Activated T-helper 17 cell treated with anti-CD3 and anti-CD28 coated beads, Interleukin-2, amount 50 U/mL, for 72 hours (primary cell): Measurements from ENCODE around the gene NBEA. TPM values are rescaled to one million over a fixed set of nuclear protein-coding genes. Genes with fewer than 3 reads are reported as not detected.
"Not testable (repeated sequence)": the region's sequence is repeated elsewhere in the genome, so short reads cannot be mapped to it uniquely, and the experiment has no call there.

Experiments used
- ATAC-seq: fragments of 150-1000 bp; cut with Tn5 transposase; replicated peaks from 2 replicates; pipeline ENCODE4 v1.10.0; 2021; ENCODE audit warnings: mild to moderate bottlenecking, moderate library complexity
- H3K27ac Mint-ChIP-seq: one replicate; pipeline ENCODE4 v1.8.0; 2022; ENCODE audit warnings: mixed read lengths
- H3K27me3 Mint-ChIP-seq: one replicate; pipeline ENCODE4 v1.8.0; 2022; ENCODE audit warnings: mixed read lengths
- H3K36me3 Mint-ChIP-seq: one replicate; pipeline ENCODE4 v1.8.0; 2022; ENCODE audit warnings: low read depth, mild to moderate bottlenecking, mixed read lengths
- H3K4me1 Mint-ChIP-seq: one replicate; pipeline ENCODE4 v1.8.0; 2022; ENCODE audit warnings: mixed read lengths
- H3K4me3 Mint-ChIP-seq: one replicate; pipeline ENCODE4 v1.8.0; 2022; ENCODE audit warnings: mild to moderate bottlenecking, mixed read lengths
- H3K9me3 Mint-ChIP-seq: one replicate; pipeline ENCODE4 v1.8.0; 2022; ENCODE audit warnings: mixed read lengths
- total RNA-seq, 2 donors: library from RNA; stranded (reverse); gene quantifications; one replicate each; pipeline ENCODE4 v1.2.3, GENCODE V29; 2022

The NBEA gene, protein sequence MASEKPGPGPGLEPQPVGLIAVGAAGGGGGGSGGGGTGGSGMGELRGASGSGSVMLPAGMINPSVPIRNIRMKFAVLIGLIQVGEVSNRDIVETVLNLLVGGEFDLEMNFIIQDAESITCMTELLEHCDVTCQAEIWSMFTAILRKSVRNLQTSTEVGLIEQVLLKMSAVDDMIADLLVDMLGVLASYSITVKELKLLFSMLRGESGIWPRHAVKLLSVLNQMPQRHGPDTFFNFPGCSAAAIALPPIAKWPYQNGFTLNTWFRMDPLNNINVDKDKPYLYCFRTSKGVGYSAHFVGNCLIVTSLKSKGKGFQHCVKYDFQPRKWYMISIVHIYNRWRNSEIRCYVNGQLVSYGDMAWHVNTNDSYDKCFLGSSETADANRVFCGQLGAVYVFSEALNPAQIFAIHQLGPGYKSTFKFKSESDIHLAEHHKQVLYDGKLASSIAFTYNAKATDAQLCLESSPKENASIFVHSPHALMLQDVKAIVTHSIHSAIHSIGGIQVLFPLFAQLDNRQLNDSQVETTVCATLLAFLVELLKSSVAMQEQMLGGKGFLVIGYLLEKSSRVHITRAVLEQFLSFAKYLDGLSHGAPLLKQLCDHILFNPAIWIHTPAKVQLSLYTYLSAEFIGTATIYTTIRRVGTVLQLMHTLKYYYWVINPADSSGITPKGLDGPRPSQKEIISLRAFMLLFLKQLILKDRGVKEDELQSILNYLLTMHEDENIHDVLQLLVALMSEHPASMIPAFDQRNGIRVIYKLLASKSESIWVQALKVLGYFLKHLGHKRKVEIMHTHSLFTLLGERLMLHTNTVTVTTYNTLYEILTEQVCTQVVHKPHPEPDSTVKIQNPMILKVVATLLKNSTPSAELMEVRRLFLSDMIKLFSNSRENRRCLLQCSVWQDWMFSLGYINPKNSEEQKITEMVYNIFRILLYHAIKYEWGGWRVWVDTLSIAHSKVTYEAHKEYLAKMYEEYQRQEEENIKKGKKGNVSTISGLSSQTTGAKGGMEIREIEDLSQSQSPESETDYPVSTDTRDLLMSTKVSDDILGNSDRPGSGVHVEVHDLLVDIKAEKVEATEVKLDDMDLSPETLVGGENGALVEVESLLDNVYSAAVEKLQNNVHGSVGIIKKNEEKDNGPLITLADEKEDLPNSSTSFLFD (N-terminal part only)
- total RNA-seq, result under 1 TPM; 0.50 to 0.79 TPM

DNA sequence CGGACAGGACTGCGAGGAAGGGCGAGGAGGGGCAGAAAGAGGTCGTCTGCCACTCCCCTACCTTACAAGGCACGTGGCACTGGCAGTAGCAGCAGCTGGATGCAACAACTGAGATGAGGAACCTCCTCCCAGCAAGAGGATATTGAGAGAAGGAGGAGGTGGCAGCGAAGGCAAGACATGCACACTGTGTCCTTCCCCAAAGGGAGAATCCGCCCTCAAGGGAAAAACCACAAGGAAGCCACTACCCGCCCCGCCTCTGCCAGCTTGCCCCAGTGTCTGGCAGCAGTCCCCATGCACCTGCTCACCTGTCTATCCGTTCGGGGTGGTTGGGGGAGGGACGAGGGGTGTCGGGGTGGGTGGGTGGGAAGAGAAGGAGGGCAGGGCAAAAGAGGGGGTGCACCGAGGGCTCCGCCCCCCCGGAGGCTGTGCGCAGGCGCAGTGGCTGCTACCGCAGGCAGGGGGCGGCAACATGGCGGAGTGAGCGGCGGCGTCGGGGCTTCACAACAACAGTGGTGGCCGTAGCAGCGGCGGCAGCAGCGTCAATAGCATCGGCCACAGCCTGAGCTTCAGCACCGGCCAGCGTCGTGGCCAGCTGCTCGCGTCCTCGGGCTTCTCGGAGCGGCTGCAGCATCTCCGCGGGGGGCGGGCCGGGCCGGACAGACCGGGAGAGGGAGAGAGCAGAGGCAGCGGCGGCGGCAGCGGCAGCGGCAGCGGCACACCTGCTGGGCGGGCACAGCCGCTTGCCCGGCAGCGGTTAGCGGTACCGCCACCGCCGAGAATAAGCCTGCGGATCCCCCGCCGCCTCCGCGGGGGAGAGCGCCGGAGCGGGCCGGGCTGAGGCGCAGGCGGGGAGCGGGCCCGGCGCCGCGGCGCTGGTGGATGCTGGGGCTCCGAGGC is at the start of gene NBEA:
Gene NBEA (plus strand): TSS at position 436 of the 897 bp plus-strand sequence. CDS start 551 bp downstream, outside the sequence.
- peak within 1 kb of the TSS; percentile 79 for H3K4me3 Mint-ChIP-seq
- peak within 1 kb of the TSS; percentile 33 for H3K27ac Mint-ChIP-seq
- H3K27me3 Mint-ChIP-seq, result peaks cover 24% of the 10 kb centered on the region
- peak; percentile 71 for ATAC-seq
- peaks cover 9% of the 10 kb centered on the region for H3K4me1 Mint-ChIP-seq
- H3K9me3 Mint-ChIP-seq, result no peaks in the 10 kb centered on the region
- peaks cover 6% of the 10 kb centered on the region for H3K36me3 Mint-ChIP-seq

DNA sequence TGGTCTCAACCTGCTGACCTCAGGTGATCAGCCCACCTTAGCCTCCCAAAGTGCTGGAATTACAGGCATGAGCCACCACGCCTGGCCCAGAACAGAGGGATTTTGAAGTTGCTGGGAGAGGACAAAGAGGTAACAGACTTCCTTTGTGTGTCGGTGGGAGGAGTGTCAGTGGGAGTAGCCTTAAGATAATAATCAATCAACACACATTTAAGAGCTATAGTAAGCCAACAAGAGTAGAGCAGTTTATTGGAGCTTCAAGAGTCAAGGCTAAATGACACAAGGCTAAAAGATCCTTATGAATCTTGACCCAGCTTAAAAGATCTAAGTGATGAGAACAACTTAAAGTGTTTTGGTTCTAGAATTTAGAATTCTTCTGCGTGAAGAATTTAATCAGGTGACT is 47.3 kb upstream of the NBEA start:
- no peak for ATAC-seq
- Mint-ChIP-seq H3K36me3 (no peaks in the 10 kb centered on the region), H3K27me3 (no peaks in the 10 kb centered on the region), H3K27ac (no peak overlapping the region), H3K9me3 (no peaks in the 10 kb centered on the region), H3K4me3 (no peak overlapping the region), H3K4me1 (no peaks in the 10 kb centered on the region)

DNA sequence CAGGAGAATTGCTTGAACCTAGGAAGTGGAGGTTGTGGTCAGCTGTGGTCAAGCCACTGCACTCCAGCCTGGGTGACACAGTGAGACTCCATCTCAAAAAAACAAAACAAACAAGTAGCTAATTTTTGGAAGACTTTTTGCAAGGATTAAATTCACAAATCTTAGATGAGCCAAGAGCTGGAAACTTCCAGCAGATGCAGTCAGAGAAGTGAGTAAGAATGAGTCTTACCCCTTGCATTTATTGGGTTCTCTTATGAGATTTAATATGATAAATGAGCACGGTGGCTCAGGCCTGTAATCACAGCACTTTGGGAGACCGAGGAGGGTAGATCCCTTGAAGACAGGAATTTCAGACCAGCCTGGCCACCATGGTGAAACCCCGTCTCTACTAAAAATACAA is 44.9 kb upstream of the NBEA start:
- Mint-ChIP-seq H3K4me1 (no peaks in the 10 kb centered on the region), H3K27ac (no peak overlapping the region), H3K9me3 (no peaks in the 10 kb centered on the region), H3K4me3 (no peak overlapping the region), H3K36me3 (no peaks in the 10 kb centered on the region), H3K27me3 (peaks cover 5% of the 10 kb centered on the region)
- ATAC-seq, result no peak

DNA sequence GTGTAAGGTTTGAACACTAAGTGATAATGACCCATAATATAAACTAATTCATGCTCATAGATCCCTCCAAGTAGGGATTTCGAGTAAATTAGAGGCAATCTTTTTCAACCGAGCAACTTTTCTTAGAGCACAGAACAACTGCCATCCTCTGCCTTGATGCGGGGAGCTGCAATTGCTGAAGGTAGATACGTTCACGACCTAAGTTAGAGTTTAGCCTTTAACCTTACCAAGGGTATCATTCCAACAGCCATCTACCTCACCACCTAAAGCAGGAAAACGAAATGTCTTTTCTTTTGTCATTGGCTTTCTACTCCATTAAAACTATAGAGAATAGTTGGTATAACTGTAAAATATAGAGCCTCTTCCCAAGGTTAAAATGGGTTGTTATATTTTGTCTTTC is 42.2 kb upstream of the NBEA start:
- no peaks in the 10 kb centered on the region for H3K36me3 Mint-ChIP-seq

DNA sequence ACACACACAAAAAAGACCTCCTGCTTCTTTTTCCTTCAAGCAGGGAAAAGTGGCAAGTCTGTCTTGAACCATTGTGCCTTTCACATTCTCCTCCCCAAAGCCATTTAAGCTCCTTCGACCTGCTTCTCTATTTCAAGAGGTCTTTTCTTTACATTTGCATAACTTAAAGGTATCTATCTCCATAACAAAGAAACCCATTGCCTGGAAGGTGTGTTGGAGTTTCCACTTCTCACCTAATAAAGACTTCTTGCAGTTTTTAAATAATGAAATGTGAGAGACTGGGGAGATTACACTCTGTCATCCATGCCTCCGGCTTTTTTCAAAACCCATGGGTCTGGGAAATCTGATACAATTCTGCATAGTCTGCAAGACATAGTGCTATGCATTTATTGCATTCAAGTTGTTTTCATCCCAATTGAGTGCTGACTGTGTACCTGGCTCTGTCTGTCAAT is 41.8 kb upstream of the NBEA start:
- no peak overlapping the region for H3K27ac Mint-ChIP-seq
- no peaks in the 10 kb centered on the region for H3K4me1 Mint-ChIP-seq
- no peak for ATAC-seq
- H3K4me3 Mint-ChIP-seq, result no peak overlapping the region
- peaks cover 5% of the 10 kb centered on the region for H3K27me3 Mint-ChIP-seq
- H3K9me3 Mint-ChIP-seq, result no peaks in the 10 kb centered on the region
- H3K36me3 Mint-ChIP-seq, result no peaks in the 10 kb centered on the region

More for the DNA sequence above, 42.2 kb upstream of the NBEA start:
- ATAC-seq, result no peak
- Mint-ChIP-seq H3K27me3 (peaks cover 5% of the 10 kb centered on the region), H3K4me1 (no peaks in the 10 kb centered on the region), H3K27ac (no peak overlapping the region), H3K4me3 (no peak overlapping the region), H3K9me3 (no peaks in the 10 kb centered on the region)

DNA sequence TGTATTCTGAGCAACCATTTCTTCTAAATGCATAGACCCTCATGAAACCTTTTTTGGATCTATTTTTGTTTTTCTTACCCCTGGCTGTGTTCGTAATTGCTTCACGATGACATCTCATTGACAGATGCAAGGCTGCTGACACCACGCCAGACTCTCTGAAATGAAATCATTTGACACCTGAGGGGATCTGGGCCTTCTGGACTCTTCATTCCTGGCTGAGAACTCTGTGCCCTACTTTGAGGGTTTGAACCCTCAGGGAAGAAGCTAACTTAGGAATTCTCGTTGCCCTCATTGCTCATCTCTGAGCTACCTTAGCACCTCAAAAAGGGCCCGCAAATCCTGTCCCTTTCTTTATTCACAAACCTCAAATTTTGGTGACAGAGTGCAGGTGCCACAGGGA is 40.5 kb upstream of the NBEA start:
- no peaks in the 10 kb centered on the region for H3K36me3 Mint-ChIP-seq
- no peak overlapping the region for H3K4me3 Mint-ChIP-seq
- H3K27ac Mint-ChIP-seq, result no peak overlapping the region
- peaks cover 5% of the 10 kb centered on the region for H3K27me3 Mint-ChIP-seq
- no peak for ATAC-seq
- H3K9me3 Mint-ChIP-seq, result no peaks in the 10 kb centered on the region
- H3K4me1 Mint-ChIP-seq, result no peaks in the 10 kb centered on the region

DNA sequence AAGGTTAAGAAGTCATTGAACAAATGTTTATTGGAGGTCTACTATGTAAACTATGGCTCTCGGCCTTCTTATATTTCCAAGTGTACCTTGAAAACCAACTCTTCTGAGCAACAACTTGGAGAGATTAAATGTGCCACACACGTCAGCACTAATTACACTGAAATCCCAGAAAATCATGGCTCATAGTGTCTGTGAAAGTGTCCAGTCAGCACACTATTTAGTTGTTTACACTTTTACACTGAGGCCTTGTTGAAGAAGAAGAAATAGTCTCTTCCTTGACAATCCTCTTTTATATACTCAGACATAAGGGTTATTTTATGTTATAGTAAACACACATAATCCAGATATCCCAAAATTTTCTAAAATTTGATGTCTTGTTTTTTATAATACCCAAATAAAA is 30.9 kb upstream of the NBEA start:
- no peaks in the 10 kb centered on the region for H3K36me3 Mint-ChIP-seq
- no peak overlapping the region for H3K27ac Mint-ChIP-seq

DNA sequence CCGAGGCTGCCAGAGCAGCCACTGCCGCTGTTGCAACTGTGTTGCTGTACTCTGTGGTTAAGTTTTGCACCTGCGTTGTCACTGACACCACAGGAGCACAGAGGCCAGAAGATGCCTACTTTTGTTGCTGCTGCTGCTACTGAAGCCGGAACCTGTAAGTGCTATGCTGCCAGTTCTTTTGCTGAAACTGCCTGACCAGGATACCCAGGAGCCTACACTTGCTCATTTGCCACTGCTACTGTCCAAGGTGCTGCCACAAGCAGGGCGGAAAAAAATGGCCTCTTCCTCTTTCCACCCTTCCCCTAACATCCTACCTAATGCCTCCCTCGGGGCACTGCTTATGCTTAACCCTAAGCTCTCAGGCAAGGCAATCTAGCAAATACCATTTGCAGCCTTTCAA is 29.0 kb upstream of the NBEA start:
- no peak overlapping the region for H3K27ac Mint-ChIP-seq
- no peak overlapping the region for H3K4me3 Mint-ChIP-seq
- peaks cover 5% of the 10 kb centered on the region for H3K9me3 Mint-ChIP-seq
- H3K27me3 Mint-ChIP-seq, result peaks cover 10% of the 10 kb centered on the region
- no peaks in the 10 kb centered on the region for H3K36me3 Mint-ChIP-seq
- peaks cover 5% of the 10 kb centered on the region for H3K4me1 Mint-ChIP-seq
- no peak for ATAC-seq

More for the DNA sequence above, 30.9 kb upstream of the NBEA start:
- Mint-ChIP-seq H3K9me3 (peaks cover 5% of the 10 kb centered on the region), H3K4me3 (no peak overlapping the region), H3K4me1 (peaks cover 5% of the 10 kb centered on the region), H3K27me3 (peaks cover 10% of the 10 kb centered on the region)
- ATAC-seq, result no peak

DNA sequence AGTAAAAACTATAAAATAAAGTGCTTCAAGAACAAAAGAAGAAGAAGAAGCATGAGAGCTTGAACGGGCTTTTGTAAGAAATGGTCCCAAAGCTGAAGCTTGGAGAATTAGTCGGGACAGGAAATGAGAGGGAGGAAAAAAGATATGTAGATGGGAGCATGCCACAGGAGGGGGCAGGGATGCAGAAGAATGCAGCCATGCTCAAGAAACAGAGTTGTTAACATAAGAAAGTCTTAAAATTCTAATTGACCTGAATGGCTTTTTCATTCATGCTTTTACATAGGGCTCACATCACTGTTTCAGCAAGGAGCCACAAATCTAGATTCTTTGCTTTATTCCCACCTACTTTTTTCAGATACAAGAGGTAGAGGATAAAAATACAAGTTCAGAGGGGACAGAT is 27.7 kb upstream of the NBEA start:
- Mint-ChIP-seq H3K36me3 (no peaks in the 10 kb centered on the region), H3K27ac (no peak overlapping the region), H3K9me3 (no peaks in the 10 kb centered on the region), H3K27me3 (peaks cover 4% of the 10 kb centered on the region), H3K4me3 (no peak overlapping the region), H3K4me1 (no peaks in the 10 kb centered on the region)
- ATAC-seq, result no peak

DNA sequence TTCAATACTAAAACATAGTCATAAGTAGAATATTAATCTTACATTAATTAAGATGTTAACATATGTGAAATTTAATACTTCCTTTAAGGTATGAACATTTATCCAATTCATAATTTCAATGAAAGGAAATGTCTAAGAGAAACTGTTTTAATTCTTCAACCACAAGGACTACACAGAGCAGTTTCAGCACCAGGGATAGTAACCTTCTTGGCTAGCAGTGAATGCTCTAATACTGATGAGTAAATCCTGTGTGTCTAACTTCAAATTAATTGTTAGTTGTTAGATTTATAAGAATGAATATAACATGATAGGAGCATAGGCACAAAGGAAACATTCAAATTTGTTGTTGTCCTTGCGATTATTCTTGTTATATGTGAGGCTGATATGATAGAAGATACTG is 15.6 kb upstream of the NBEA start:
- Mint-ChIP-seq H3K4me3 (no peak overlapping the region), H3K27ac (no peak overlapping the region), H3K9me3 (no peaks in the 10 kb centered on the region), H3K4me1 (no peaks in the 10 kb centered on the region), H3K36me3 (no peaks in the 10 kb centered on the region), H3K27me3 (peaks cover 11% of the 10 kb centered on the region)
- ATAC-seq, result no peak

DNA sequence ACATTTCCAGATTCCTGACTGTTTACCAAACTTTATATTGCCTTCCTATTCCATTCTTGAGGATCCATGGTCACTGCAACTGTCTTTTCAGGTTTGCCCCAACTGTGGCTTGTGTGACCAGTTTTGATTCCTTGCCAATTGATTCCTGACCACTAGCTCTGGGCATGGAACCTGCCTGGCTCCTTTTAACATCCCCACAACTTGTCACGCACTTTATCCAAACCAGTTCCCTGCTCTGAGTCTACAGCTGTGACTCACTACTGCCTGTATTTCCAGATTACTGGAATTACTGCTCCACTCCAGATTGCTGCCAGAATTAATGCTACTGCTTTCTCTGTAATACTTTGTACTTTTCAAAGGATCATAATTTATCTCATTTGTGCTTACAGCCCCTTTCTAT is 13.4 kb upstream of the NBEA start:
- not testable (repeated sequence) for H3K4me1 Mint-ChIP-seq, H3K9me3 Mint-ChIP-seq, ATAC-seq, H3K27ac Mint-ChIP-seq, H3K4me3 Mint-ChIP-seq, H3K36me3 Mint-ChIP-seq
- peaks cover 11% of the 10 kb centered on the region for H3K27me3 Mint-ChIP-seq

DNA sequence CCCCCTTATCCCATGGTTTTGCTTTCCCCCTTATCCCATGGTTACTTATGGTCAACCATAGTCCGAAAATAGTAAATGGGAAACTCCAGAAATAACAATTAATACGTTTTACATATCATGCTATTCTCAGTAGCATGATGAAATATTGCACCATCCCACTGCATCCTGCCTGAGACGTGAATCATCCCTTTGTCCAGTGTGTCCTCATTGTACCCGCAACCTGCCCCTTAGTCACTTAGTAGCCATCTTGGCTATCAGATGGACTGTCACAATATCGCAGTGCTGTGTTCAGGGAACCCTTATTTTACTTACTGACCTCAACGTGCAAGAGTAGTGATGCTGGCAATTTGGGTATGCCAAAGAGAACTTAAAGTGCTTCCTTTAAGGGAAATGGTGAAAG is 10.5 kb upstream of the NBEA start:
- no peaks in the 10 kb centered on the region for H3K36me3 Mint-ChIP-seq
- no peak overlapping the region for H3K27ac Mint-ChIP-seq
- H3K4me1 Mint-ChIP-seq, result no peaks in the 10 kb centered on the region
- H3K27me3 Mint-ChIP-seq, result peaks cover 15% of the 10 kb centered on the region
- peaks cover 3% of the 10 kb centered on the region for H3K9me3 Mint-ChIP-seq
- ATAC-seq, result no peak
- H3K4me3 Mint-ChIP-seq, result no peak overlapping the region

DNA sequence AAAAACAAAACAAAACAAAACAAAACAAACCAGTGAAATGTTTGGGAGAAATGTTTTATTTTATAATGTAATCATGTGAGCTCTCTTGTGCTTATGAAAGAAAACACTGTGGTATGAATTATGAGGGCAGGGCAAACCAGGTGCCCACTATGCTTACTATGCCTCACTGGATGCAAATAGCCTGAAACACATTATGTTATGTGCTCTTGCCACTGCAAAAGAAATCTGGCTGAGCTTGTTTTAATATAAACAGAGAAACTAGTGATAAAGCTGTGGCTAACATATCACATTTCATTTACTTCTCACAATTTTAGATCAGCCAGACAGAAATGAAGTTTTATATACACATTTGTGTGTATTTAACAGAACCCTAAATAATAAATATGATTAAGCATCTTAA is 8.7 kb upstream of the NBEA start:
- no peak for ATAC-seq
- Mint-ChIP-seq H3K27me3 (peaks cover 17% of the 10 kb centered on the region), H3K36me3 (no peaks in the 10 kb centered on the region), H3K4me3 (no peak overlapping the region), H3K9me3 (peaks cover 3% of the 10 kb centered on the region), H3K4me1 (no peaks in the 10 kb centered on the region), H3K27ac (no peak overlapping the region)

DNA sequence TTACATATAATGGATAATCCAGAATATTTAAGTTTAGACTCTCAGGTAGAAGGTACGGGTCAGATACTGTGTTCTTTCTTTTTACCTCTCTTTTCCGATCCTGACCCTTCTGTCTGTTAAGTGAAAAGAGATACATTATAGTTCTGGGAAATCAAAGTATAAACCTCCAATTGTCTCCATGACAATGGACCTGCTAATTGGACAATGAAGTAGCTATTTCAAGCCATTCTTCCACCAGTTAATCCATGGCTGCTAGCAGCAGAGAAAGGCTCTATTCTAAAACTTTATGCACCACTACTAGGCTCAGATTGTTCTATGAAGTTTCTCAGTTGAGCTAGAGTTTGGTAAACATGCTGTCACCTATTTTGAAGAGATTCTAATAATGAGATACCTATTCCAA is 8.3 kb upstream of the NBEA start:
- H3K9me3 Mint-ChIP-seq, result peaks cover 3% of the 10 kb centered on the region
- no peaks in the 10 kb centered on the region for H3K36me3 Mint-ChIP-seq
- no peak overlapping the region for H3K27ac Mint-ChIP-seq
- H3K4me3 Mint-ChIP-seq, result no peak overlapping the region
- peaks cover 17% of the 10 kb centered on the region for H3K27me3 Mint-ChIP-seq
- ATAC-seq, result no peak
- no peaks in the 10 kb centered on the region for H3K4me1 Mint-ChIP-seq
